ENCODE data around the gene STX19.
"Not testable (repeated sequence)": the region's sequence is repeated elsewhere in the genome, so short reads cannot be mapped to it uniquely, and the experiment has no call there.

Gene STX19, protein sequence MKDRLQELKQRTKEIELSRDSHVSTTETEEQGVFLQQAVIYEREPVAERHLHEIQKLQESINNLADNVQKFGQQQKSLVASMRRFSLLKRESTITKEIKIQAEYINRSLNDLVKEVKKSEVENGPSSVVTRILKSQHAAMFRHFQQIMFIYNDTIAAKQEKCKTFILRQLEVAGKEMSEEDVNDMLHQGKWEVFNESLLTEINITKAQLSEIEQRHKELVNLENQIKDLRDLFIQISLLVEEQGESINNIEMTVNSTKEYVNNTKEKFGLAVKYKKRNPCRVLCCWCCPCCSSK

DNA sequence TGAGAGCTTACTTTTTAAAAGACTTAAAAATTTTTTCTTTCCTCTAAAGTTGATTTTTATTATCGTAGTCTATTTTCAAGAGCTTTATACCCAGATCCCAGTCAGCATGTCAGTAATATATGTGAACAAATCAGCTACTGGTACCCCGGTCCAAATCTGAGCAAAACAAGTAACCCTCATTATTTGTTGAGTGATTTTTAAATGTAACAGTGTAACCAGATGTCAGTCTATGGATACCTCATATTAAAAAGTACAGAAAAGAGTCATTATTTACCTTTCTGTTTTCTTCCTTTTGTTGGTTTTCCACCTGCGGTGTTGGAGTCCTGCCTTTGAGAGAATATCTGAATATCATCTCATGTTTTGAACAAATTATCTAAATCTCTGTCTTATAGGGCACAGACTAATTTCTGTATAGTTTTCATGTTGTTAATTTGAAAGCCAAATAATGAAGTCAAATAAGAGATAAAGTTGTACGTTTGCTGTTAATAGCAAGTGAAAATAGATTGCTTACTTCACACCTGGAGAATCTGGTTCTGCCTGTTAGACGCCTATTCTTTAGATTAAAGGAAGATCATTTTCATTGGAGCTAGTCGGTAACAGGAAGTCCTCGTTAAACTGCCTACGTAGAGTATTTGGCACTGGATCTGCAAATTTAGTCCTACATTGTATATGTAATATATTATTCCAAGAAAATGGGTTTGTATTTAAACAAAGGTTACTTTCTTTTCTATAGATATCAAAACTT is at the start of gene STX19:
STX19 (minus strand) TSS at position 505 of the 745 bp plus-strand sequence. CDS start 13,328 bp downstream, outside the sequence.
- no peak for DNase-seq

DNA sequence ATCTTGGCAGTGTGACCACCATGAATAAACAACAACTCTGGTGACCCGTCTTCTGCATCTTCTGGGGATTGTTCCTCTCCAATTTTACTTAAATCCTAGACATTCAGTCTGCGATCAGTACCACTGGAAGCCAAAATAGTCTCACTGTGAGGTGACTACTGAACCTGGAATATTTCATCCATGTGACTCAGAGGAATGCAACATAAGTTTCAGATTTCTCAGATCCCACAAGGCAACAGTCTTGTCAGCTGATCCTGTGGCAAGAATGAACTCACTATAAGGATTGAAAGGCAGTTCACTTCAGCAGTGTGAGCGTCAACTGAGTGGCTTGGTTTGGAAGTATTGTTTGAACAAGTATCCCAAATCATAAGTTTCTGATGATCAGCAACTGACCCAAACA is 47.7 kb upstream of the STX19 start:
- DNase-seq = no peak

DNA sequence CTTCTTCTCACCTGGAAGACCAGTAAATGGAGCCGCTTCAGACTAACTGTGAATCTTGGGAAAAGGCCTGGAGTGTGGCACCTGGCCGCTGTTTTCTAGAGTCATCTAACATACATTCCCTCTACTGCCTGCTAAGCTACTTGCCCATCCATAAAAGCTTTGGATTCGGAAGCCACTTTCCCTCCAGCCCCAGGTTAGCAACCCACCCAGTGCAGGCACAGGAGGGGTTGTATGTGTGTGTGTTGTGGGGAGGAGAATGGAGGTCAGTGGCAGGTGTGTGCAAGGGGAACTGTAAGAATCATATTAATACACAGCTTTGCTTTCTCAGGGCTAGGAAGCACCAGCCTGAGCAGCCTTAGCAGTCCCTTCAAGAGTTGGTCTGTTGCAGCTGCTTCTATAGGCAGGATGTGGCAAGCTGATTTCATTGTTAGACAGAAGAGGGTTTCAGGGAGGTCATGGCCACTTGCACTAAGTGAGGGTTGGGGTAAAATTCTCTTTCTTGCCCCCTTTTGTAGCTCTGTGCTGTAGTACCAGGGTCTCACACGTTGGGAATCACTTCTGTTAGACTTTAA is 43.4 kb upstream of the STX19 start:
- DNase-seq = no peak

DNA sequence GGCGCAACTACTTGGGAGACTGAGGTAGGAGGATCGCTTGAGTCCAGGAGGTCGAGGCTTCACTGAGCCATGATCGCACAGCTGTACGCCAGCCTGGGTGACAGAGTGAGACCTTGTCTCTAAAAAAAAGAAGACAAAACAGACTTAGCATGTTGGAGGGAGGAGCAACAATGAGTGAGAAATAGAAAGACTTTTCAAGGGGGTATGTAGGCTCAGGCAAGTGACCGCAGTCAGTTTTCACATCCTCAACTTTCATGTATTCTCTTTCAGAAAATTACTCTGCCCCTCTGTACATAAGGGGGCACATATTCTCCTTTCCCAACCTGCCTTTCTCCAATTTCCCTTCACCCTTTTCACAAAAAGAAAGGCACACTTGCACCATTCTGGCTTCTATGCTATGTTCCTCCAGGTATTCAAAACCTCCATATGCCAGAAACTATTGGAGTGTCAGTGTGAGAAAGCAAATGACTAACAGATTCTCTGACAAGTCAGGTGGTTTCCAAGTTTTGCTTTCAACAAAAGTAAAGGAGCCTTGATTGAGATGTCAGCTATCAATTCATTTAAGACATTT is 42.0 kb upstream of the STX19 start:
- DNase-seq = no peak

DNA sequence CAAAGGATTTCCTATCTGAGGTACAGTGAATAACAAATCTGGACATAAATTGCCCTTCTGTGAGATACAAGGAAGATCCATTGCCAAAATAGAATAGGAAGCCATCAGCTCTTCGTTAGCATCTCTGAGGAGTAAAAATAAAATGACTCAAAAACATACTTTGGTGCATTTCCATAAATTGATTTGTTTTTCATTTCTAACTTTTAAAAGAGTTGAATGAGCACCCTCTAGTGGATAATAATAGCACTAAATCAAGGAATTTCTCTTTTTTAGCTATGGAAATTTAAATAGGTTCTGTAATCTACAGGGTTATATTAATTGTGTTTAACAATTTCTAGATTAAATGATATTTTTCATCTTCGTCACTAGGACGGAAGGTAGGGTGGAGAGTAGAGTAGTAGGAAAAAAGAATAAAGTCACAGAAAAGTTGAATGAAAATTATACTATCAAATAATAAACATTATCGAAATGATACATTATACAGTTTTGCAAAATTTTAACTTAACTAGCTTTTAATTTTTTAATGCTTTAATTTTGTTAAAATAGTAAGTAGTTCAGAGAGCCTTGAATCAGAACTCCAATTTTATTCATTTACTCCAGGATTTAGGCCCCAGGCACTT is 40.9 kb upstream of the STX19 start:
- no peak for DNase-seq

DNA sequence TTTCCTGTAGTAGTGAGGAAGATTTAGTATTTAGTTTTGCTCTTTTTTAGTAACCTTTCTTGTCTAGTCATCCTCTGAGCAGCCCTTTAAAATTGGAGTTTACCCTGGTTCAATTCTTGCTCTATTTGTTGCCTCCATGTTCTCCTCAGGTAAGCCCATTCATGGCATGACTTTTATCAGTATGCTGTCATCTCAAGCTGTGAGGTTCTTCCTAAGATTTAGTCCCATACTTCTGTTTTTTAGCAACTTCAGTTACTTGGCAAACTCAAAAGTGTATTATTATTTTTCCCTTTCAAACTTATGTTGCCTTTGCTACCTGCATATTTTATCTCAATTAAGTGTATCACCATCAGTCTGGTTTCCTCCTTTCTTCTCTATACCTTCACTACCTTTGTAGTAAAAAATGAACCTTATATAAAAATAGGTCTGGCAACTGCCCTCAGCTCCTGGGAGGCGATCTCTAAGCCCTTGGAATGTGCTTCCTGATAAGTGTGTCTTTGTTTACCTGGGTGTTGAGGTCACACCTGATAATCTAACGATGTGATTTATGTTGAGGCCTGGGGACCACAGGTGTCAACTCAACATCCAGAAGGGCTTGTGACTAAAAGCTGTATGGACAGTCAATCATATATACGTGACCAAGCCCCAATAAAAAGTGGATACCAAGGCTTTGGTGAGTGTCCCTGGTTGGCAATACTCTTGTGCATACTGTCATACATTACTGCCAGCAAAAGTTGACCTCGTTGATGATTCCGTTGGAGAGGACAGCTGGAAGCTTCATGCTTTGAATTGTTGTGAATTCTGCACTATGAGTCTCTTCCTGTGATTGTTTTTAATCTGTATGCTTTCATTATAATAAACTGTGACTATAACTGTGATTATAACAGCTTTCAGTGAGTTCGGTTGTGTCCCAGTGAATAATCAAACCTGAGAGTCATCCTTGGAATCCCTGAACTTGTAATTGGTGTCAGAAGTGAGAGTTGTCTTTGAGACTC is 38.4 kb upstream of the STX19 start:
- no peak for DNase-seq

GRCh38 chr3:94065819-94066480 is 37.6 kb upstream of the STX19 start:
- no peak for DNase-seq

DNA sequence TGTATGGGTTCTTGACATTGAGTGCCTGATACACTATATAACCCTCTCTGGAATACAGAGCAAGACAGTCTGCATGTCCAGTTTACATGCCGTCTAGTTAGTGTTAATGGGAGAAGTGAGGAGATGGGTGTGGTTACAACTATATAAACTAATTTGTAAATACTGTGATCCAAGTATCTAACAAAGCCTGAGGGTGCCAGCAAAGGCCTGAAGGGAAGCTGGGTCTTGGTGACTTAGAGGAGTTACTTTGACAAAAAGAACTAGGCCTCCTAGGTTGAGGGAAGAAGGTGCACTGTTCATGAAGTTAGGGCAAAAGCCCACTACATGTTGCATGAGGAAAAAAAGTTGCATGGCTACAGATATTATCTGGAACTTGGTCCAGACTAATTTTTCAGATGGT is 36.7 kb upstream of the STX19 start:
- no peak for DNase-seq

DNA sequence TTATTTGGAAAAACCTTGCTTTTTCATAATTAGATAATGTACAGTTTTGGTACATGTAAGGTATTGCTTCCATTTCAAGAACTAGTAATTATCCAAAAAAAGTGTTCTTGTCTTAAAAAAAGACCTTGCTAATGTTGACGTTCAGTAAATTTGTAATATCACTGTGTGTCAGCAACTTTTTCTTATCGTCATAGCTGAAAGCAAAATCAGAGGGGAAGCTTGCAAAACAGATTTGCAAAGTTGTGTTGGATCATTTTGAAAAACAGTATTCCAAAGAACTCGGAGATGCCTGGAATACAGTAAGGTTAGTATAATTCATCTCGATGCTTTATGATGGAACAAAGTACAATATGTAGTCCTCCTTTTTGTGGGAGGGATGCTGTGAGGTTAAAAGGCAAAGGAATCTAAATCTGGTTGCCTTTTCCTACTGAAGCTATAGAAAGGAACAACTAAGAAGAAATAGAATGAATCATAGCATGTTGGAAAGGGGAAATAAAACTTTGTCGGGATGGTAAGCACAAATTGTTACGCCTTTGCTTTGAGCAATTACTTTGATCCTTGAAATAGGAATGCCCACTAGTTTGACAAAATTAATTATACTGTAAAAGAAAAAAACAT is 36.0 kb upstream of the STX19 start:
- peak; percentile 25 for DNase-seq

GRCh38 chr3:94063496-94064119 is 35.2 kb upstream of the STX19 start:
- no peak for DNase-seq

- DNase-seq = peak; percentile 97
Measured at GRCh38 chr3:94062513-94063404, 34.4 kb upstream of the STX19 start, which contains the start of the genes DHFR2 and NSUN3. Gene DHFR2, minus strand, starts transcription at chr3:94062916. Its CDS starts 1,405 bp downstream, at chr3:94061511. Gene NSUN3, plus strand, starts transcription at chr3:94063061. Its CDS starts 66 bp downstream, at chr3:94063127.

- DNase-seq = no peak
Measured at GRCh38 chr3:94061297-94061696, 32.9 kb upstream of the STX19 start.

GRCh38 chr3:94050546-94050945 is 22.1 kb upstream of the STX19 start:
- no peak for DNase-seq

- no peak for DNase-seq
Measured at GRCh38 chr3:94049267-94049666, 20.9 kb upstream of the STX19 start.

GRCh38 chr3:94046533-94046932 is 18.1 kb upstream of the STX19 start:
- no peak for DNase-seq

DNA sequence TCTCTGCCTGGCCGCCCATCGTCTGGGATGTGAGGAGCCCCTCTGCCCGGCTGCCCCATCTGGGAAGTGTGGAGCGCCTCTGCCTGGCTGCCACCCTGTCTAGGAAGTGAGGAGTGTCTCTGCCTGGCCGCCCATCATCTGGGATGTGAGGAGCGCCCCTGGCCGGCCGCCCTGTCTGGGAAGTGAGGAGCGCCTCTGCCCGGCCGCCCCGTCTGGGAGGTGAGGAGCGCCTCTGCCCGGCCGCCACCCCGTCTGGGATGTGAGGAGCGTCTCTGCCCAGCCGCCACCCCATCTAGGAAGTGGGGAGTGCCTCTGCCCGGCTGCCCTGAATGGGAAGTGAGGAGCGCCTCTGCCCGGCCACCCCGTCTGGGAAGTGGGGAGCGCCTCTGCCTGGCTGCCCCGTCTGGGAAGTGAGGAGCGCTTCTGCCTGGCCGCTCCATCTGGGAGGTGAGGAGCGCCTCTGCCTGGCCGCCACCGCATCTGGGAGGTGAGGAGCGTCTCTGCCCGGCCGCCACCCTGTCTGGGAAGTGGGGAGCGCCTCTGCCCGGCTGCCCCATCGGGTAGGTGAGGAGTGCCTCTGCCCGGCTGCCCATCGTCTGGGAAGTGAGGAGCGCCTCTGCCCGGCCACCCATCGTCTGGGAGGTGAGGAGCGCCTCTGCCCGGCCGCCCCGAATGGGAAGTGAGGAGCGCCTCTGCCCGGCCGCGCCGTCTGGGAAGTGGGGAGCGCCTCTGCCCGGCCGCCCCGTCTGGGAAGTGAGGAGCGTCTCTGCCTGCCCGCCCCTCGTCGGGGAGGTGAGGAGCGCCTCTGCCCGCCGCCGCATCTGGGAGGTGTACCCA is 15.9 kb upstream of the STX19 start:
- not testable (repeated sequence) for DNase-seq

DNA sequence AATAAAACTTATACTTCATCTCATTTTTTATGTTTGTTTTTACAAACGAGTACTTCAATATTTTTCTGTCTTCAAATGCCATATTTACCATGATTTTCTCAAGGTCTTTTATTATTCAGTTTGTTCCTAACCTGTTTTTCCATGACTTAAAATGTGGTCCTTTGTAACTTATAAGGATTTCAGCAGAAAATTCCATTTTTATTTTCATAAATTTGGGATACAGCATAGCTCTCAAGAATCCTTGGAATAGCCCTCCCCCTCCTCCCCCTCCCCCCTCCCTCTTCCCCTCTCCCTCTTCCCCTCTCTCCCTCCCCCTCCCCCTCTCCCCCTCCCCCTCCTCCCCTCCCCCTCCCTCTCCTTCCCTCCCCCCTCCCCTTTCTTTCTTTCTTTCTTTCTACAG is 14.9 kb upstream of the STX19 start:
- no peak for DNase-seq

DNA sequence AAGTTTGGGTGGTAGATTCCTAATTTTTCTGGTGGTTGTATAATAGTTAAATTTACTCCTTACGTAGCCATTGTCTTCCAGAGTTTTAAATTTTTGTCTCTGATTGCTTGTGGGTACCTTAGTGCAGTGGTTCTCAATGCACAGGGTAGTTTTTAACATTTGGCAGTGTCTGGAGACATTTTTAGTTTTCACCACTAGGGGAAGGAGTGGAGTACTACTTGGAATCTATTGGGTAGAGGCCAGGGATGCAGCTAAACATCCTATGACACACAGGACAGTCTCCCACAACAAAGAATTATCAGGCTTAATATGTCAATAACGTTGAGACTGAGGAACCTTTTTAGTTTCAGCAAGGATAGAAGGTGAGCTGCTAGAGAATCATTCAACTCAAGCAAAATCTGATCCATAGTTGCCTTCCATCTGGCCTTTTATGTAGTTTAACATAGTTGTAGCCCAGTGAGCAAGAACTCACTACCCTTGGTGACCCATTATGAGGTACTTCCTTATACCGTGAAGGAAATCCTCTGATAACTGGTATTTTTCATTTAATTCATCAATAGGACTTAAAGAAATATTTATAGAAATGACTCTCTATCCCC is 8.6 kb upstream of the STX19 start:
- DNase-seq = peak; percentile 1

Measured in MV-4-11 (cell line).